Measurements from ENCODE around the gene ENAH.

The ENAH gene

DNA sequence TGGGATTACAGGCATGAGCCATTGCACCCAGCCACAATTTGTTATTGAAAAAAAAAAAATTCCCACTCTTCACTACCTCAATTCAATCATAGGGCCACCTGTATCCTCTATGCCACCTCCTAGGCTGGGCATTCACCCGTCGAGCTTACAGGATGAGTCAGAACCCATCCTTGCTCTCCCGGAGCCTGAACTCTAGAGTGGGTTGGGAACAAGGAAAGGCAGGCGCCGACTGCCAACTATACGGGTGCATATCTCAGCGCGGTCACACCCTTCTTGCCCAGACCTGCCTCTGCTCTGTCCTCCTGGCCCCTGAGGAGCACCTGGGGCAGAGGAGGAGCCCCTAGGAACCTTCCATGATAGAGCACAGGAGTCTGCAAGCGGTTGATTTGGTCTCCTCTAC is 203.7 kb downstream of the ENAH start:
- no peak for DNase-seq

DNA sequence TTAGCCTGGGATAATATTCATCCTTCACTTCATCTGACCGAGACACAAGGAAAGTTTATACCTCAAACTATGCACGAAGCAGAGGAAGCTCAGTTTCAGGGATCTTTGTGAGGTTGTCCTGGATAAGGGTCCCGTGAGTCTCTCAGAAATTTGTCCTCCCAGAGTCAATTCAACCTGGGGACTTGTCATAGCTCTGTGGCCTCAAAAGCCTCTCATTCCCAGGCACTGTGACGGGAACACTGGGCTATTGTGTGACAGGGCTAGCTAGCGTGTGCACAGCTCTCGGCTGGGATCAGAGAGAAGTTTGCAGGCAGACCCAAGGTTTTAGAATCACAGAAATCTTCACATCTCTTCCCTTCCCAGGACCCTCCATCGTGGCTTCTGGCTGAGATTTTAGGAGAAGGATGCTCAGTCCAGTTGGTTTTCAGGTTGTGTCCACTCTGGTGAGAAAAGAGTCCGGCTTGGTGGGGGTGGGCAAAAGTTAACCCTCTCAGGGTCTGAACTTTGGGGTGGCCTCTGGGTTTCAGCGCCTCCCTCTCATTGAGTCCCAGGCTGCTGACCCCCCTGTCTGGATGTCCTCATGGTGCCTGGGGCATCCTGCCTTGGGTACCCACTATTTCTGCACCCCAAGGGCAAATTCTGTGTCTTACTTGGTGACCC is 204.6 kb downstream of the ENAH start:
- no peak for DNase-seq

- no peak for DNase-seq
These were observed 205.3 kb downstream of the ENAH start for GRCh38 chr1:225447650-225448089.

DNA sequence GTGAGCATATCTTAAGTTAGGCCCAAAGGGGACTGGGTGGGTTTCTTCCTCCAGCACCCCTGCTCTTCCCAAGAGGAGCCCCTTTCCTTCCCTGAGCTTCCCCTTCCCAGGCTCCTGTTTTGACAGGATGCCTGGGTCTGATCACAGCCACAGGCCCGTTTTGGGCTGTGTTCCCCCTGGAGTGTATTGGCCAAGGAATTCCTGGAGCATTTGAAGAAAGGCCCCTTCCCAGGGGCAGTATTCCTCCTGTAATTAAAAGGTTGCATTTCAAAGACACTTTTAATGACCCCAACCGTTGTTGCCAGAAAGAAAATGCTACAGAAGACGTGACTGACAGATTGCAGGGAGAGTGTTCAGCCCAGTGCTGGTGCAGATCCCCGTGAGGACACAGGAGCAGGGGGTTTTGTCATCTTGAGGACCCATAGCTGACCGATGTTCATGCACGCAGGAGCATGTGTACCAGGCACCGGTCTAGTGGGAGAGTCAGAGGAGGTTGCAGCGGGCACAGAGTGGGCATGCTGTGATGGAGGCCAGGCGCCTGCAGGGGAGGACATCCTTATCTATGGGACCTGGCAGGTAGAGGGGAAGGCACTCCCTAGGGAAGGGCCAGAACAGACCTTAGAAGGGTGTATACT is 205.8 kb downstream of the ENAH start:
- peak; percentile 37 for DNase-seq

DNA sequence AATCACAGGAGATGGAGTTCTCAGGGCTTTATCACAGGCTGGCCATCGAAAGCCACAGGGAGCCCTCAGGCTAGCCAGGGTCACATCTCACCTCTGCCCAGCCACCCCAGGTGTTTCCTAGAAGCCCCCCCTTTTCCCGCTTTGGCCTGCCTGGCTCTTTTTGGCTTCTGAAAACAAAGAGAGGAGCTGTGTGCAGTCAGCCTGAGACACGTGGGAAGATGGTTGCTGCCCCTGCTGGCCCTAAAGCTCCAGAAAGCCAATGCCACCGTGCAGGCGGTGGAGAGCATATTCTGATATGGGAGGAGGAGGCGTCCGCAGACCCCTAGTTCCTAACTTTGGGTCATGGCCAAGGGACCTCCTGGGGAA is 206.3 kb downstream of the ENAH start:
- DNase-seq, result peak; percentile 56

GRCh38 chr1:225445639-225446594 is 207.0 kb downstream of the ENAH start:
- peak; percentile 56 for DNase-seq

GRCh38 chr1:225442123-225442505 is 210.8 kb downstream of the ENAH start:
- DNase-seq, result peak; percentile 33

DNA sequence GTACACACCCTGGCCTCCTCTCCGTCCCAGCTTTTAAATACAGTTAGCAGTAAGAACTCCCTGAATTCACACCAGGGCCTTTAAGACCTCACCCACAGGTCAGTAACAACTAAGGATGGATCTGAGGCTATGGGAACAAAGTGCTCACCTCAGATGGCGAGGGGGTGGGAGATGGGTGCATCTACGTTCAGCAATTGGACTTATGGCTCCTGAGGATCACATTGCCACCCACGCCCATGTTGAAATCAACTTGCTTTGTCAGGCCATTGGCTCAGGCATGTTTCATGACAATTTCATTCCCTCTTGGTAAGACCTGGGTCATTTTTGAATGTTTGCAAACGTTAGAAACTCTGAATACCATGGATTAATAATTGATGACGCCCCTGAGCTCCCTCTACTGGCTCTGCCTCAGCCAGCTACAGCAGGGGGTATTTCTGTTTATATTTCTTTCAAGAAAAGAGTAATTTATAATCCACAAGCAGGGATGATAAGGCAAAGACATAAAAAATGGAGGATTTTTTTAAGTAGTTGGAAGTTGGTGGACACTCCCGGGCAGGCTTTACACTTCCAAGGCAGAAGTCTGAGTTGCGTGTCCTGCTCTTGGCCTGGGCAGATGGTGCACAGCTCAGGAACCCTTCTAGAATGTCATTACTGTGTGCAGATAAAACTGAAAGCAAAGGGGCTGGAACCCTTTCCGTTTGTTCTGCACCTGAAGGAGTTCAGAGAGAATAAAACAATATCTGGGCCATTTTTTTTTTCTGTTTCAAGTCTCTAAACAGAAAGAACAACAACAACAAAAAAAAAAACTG is 211.4 kb downstream of the ENAH start:
- peak; percentile 38 for DNase-seq

GRCh38 chr1:225440380-225441221 is 212.3 kb downstream of the ENAH start:
- no peak for DNase-seq

- peak; percentile 46 for DNase-seq
These were observed 215.0 kb downstream of the ENAH start for GRCh38 chr1:225437710-225438437.
